GM19455 (cell line): Measurements from ENCODE around the gene LRRC42.
"Not testable (repeated sequence)": the region's sequence is repeated elsewhere in the genome, so short reads cannot be mapped to it uniquely, and the experiment has no call there.

Source experiments
- ATAC-seq: cut with Tn5 transposase; IDR thresholded peaks from one replicate; pipeline ENCODE4 v1.9.1; 2021; ENCODE audit not compliant: unreplicated experiment

The LRRC42 gene

GRCh38 chr1:54003249-54003646 lies 57.1 kb downstream of the LRRC42 start:
- no peak for ATAC-seq

GRCh38 chr1:54003750-54004480 lies 57.8 kb downstream of the LRRC42 start:
- ATAC-seq: not testable (repeated sequence)

GRCh38 chr1:54004481-54005049 lies 58.4 kb downstream of the LRRC42 start:
- no peak for ATAC-seq

- no peak for ATAC-seq
Observed at GRCh38 chr1:54006508-54006907, 60.4 kb downstream of the LRRC42 start.

GRCh38 chr1:54007613-54008012 lies 61.5 kb downstream of the LRRC42 start:
- no peak for ATAC-seq

GRCh38 chr1:54008876-54009275 lies 62.7 kb downstream of the LRRC42 start:
- no peak for ATAC-seq

GRCh38 chr1:54009406-54009805 lies 63.3 kb downstream of the LRRC42 start:
- ATAC-seq: no peak

- no peak for ATAC-seq
Observed at GRCh38 chr1:54010415-54011117, 64.4 kb downstream of the LRRC42 start.

- ATAC-seq: no peak
Observed at GRCh38 chr1:54011316-54012007, 65.3 kb downstream of the LRRC42 start.

DNA sequence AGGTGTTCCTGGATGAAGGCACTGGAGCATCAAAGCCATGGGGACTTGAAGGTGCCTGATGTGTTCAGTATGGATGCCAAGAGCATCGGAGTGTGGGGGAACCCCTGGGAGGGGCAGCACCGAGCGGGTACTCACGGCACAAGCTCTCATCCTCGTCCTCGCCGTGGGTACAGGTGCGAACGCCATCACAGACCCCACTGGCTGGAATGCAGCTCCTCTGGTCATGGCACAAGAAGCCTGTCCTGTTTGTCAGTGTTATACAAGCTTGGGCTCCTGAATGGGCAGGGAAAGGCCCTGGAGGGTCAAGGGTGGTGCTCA lies 65.8 kb downstream of the LRRC42 start:
- no peak for ATAC-seq

GRCh38 chr1:54012863-54013262 lies 66.7 kb downstream of the LRRC42 start:
- no peak for ATAC-seq

DNA sequence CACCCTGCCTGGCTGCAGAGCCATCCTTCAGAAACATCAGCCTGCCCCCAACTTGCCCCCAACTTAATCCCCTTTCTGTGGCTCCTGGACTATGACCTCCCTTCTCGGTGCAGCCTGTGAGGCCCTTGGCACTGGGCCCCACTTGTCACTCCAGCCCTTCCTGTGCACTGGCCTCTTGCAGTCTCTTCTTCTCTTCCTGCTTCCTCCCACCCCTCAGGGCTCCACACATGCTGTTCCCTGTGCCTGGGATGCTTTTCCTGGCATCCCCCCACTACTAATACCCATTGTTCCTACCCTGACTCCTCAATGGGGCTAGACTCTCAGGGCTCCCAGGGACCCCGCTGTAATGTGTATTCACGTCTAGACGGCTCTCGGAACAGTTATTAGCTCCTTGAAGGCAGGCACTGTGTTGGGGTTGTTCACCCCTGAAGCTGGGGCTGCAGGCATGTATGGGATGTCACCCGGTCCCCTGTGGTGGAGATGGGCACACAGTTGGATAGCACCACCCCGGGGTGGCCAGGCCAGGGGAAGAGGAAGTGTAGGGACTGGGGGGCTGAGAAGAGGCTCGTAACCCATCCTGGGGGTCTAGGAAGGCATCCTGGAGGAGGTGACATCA lies 67.4 kb downstream of the LRRC42 start:
- ATAC-seq: no peak

DNA sequence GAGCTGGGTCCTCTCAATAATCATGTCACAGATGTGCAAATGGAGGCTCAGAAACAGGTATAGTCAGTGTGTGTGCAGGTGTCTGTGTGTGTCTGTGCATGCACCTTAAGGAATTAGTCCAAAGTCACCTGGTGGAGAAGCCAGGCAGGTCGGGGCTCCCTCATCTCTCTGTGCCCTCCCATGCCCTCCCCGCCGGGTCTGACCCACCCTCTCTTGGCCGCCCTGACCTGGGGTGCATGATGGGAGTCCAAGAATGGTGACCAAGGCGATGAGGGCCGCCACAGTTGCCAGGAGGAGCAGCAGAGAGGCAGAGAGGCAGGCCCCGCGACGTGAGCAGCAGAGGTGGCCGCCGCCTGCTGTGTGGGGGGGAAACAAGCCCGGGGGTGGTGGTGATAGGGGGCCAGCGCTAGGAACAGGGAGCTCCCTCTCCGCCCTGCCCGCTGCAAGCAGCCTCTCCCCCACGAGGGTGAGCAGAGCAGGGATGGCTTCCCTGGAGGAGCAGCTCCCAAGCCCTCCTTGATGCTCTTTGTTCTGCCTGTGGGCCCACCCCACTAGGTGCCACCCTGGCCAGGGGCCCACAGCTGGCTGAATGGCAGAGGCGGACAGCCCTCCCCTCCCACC lies 68.0 kb downstream of the LRRC42 start:
- no peak for ATAC-seq

- ATAC-seq: no peak
Observed at GRCh38 chr1:54016343-54017282, 70.5 kb downstream of the LRRC42 start.
